GM10248 (cell line): Measurements from ENCODE around the gene WDR70.

ENCODE experiments used
- CTCF ChIA-PET: fragments of 300-600 bp; sonication (Branson Sonifier 250); formaldehyde crosslinking; extraction: SDS; loops from one replicate; lab custom pipeline; 2021; ENCODE audit warnings: antibody characterized with exemption; lab: Yijun Ruan, JAX
- POLR2A ChIA-PET: fragments of 350-650 bp; sonication (Branson Sonifier 250); formaldehyde crosslinking; extraction: SDS; loops from one replicate; lab custom pipeline; 2020; ENCODE audit warnings: antibody characterized with exemption; lab: Yijun Ruan, JAX
- DNase-seq: peaks from one replicate; pipeline ENCODE4 v3.0.0; 2012; ENCODE audit errors: extremely low spot score
- CTCF ChIP-seq: IDR thresholded peaks from 2 replicates; pipeline ENCODE4 v1.5.1; 2012; ENCODE audit warnings: mild to moderate bottlenecking, low read depth; ENCODE audit errors: extremely low read depth, missing control alignments, control extremely low read depth

Gene WDR70

GRCh38 chr5:37739817-37740261 is 360.7 kb downstream of the WDR70 start:
- POLR2A ChIA-PET, result no interaction called here
- no peak for TF ChIP-seq CTCF
- CTCF ChIA-PET, result interaction anchor here (1.1 to 4.3 kb wide), 4 partner anchors 11 to 42 kb away, joined by 3 to 31 read pairs (median 7); no protein-coding TSS in a partner anchor
- no peak for DNase-seq

- ChIA-PET POLR2A (no interaction called here), CTCF (interaction anchor here (1.1 to 4.3 kb wide), 4 partner anchors 10 to 42 kb away, joined by 3 to 31 read pairs (median 7); no protein-coding TSS in a partner anchor)
- DNase-seq, result no peak
- TF ChIP-seq CTCF, result no peak
Measured at GRCh38 chr5:37740331-37741066, 361.4 kb downstream of the WDR70 start.

- TF ChIP-seq CTCF, result no peak
- CTCF ChIA-PET, result interaction anchor here (0.6 kb wide), 1 partner anchor 19 kb away, joined by 3 read pairs; no protein-coding TSS in a partner anchor
- no peak for DNase-seq
- POLR2A ChIA-PET, result no interaction called here
Measured at GRCh38 chr5:37742111-37742510, 363.0 kb downstream of the WDR70 start.

GRCh38 chr5:37751227-37751626 is 372.1 kb downstream of the WDR70 start:
- no peak for TF ChIP-seq CTCF
- ChIA-PET CTCF (interaction anchor here (1.7 to 2.1 kb wide), 2 partner anchors 12 to 28 kb away, joined by 4 to 11 read pairs; no protein-coding TSS in a partner anchor), POLR2A (no interaction called here)
- no peak for DNase-seq

- CTCF ChIA-PET, result no interaction called here
- POLR2A ChIA-PET, result no interaction called here
- TF ChIP-seq CTCF, result no peak
- no peak for DNase-seq
Measured at GRCh38 chr5:37754976-37755375, 375.9 kb downstream of the WDR70 start.

GRCh38 chr5:37755581-37755980 is 376.5 kb downstream of the WDR70 start:
- TF ChIP-seq CTCF, result no peak
- CTCF ChIA-PET, result no interaction called here
- POLR2A ChIA-PET, result no interaction called here
- DNase-seq, result no peak
